ENCODE results near the gene MTA1.

The MTA1 gene

GRCh38 chr14:105499256-105500035 is 79.8 kb downstream of the MTA1 start:
- no peak for DNase-seq (ENCODE audit: low read depth)

DNA sequence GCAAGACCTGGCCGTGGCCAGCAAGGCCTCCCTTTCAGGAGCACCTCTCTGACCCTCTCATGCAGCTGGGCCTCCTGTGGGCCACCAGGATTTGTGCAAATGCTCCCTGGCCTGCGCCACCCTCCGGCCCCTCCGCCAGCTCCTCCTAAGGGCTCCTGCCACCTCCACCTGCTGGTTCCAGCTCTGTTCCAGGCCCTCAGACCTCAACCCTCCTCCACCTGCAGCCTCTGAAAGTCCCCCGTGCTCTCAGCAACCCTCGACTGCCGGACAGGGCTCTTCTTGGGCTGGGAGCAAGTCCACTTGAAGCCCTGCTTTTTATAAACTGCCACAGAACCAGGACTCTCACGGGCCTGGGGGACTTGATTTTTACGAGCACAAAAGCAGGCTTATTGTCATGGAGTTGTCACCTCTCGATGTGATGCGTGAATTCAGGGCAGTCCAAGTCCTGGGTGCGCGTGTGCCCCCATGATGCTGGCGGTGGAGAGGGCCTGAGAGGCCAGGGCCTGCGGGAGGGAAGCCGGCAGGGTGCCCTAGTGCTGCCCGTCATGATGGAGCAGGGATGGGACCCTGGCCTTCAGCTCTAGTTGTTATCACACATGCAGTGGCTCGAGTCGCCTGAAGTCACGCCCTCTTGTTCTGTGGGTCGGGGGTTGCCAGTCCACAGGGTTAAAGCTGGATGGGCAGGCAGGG is 80.6 kb downstream of the MTA1 start:
- DNase-seq (ENCODE audit: low read depth), result no peak

DNA sequence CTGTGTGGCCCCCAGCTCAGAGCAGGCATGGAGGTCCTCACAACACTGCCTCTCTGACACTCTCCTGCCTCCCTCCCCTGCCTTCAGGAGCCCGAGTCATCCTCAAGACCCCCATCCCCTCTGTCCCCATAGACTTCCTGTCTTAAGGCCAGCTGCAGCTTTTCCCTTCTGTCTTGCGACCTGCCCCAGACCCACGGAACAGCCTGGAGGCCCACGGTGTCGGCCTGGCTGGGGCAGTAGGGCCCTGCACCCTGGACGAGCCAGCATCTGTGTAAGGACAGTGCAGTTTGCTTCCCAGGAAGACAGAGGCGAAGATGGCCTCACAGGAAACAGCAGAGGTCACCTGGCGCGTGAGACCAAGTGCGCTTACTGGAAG is 81.1 kb downstream of the MTA1 start:
- no peak for DNase-seq (ENCODE audit: low read depth)

DNA sequence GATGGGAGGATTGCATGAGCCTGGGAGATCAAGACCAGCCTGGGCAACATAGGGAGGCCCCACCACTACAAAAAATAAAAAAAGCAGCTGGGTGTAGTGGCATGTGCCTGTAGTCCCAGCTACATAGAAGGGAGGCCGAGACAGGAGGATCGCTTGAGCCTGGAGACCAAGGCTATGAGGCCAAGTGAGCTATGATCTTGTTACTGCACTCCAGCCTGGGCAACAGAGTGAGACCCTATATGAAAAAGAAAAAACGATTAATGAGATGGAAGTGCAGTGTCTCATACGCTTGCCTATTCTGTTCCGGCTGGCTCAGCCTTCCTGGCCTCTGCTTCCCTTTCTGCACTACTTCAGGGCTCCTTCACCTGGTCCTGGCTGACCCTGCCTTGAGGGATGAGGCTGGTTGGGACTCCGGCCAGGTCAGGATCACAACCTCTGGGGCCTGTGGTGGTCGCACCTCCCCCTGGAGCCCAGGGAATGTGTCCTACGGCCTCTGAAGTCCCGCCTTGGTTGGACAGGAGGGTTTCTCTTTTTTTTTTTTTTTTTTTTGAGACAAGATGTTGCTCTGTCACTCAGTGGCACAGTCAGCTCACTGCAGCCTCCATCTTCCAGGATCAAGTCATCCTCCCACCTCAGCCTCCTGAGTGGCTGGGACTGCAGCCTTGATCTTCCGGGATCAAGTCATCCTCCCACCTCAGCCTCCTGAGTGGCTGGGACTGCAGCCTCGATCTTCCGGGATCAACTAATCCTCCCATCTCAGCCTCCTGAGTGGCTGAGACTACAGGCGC is 82.1 kb downstream of the MTA1 start:
- DNase-seq (ENCODE audit: low read depth), result no peak

GRCh38 chr14:105502446-105503295 is 83.0 kb downstream of the MTA1 start:
- DNase-seq (ENCODE audit: low read depth), result no peak

- no peak for DNase-seq (ENCODE audit: low read depth)
These were observed 83.6 kb downstream of the MTA1 start for GRCh38 chr14:105503296-105503640.

GRCh38 chr14:105503935-105504692 is 84.5 kb downstream of the MTA1 start:
- no peak for DNase-seq (ENCODE audit: low read depth)

DNA sequence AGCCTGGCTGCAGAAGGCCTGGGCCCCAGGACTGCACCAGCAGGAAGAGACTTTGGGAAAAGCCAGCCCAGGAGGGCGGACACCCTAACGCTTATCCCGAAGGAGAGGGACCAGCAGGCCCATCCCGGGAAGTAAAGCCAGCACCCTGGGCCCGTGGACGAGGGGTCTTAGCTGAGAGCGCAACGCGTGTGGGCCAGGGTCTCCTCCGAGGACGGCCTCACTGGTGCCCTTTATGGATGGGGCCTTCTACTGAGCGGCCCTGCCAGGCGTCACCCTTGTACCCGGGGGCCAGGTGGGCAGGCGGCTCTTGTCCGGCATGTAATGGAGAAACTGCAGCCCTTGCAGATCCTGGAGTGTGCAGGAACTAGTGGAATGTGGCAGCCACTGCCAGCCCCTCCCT is 85.5 kb downstream of the MTA1 start:
- DNase-seq (ENCODE audit: low read depth), result no peak

GRCh38 chr14:105507247-105507646 is 87.6 kb downstream of the MTA1 start:
- DNase-seq (ENCODE audit: low read depth), result no peak

DNA sequence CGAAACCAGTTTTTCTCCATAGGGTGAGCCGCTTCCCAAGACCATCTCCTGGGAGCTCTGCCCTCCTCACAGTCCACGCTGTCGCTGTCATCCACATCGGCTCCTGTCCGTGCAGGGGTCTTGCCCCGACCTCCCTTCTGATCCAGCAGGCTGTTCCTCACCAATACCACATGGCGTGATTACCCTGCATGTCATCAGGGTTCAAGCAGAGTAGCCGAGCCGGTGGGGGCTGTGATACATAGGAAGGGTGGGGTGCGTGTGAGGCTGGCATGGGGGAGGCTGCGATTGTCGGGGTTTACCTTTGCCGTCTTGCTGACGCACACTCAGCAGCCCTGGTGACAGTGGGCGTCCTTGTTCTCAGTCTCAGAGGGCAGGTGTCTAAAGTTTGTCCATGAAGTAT is 88.4 kb downstream of the MTA1 start:
- no peak for DNase-seq (ENCODE audit: low read depth)

DNA sequence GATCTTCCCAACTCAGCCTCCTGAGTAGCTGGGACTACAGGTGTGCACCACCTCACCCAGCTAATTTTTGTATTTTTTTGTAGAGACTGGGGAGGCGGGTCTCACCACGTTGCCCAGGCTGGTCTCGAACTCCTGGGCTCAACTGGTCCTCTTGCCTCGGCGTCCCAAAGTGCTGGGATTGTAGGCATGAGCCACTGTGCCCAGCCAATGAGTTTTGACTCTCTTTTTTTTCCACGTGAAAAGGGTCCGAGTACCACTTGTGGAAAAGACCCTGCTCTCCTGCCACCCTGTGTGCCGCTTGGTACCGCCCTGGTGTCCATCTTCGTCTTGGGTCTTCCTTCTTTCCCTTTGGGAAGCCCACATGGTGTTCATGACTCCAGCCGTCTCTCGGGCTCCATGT is 89.0 kb downstream of the MTA1 start:
- DNase-seq (ENCODE audit: low read depth), result no peak

DNA sequence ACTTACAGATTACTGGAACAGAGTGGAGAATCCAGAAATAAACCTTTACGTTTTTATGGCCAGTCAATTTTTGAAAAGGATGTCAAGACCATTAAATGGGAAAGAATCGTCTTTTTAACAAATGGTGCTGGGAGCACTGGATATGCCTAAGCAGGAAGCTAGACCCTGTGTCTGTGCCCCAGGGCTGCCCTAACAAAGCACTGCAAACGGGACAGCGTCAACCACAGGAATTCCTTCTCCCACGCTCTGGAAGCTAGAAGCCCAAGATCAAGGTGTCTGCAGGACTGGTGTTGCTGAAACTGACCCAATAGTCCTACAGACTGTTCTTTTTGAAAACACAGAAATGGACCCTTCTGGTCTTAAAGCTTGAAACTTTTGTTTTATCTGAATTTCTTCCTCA is 97.5 kb downstream of the MTA1 start:
- DNase-seq (ENCODE audit: low read depth), result no peak

GRCh38 chr14:105519946-105520698 is 100.5 kb downstream of the MTA1 start:
- no peak for DNase-seq (ENCODE audit: low read depth)
